ENCODE data around the gene RBPJ. TPM values are rescaled to one million over a fixed set of nuclear protein-coding genes. Genes with fewer than 3 reads are reported as not detected.
"Not testable (repeated sequence)": the region's sequence is repeated elsewhere in the genome, so short reads cannot be mapped to it uniquely, and the experiment has no call there.

Gene RBPJ
- total and polyA plus RNA-seq, 2 of the 8 experiments (the other 6 are each of a cell fraction or from before 2014, with no cell fraction given) = 65.5 to 217 TPM

- H4K5ac ChIP-seq (ENCODE audit: insufficient read length, low read depth, low read length); H3K27ac ChIP-seq (ENCODE audit: low read depth, low read length); H4K8ac ChIP-seq (ENCODE audit: extremely low read depth, insufficient read depth, low read length); H3K4ac ChIP-seq (replicated peaks; ENCODE audit: insufficient read length, low read depth, low read length); POLR2A ChIA-PET (ENCODE audit: partially characterized antibody); H2AFZ ChIP-seq (ENCODE audit: low read length); H3K18ac ChIP-seq (ENCODE audit: extremely low read depth, low read length); H2BK15ac ChIP-seq (ENCODE audit: low read length); H3K23ac ChIP-seq (ENCODE audit: insufficient read length); H2BK12ac ChIP-seq (ENCODE audit: low read depth, low read length); H3K27me3 ChIP-seq (replicated peaks in 1 of 4; ENCODE audit: control insufficient read depth in 3 of 4, extremely low read depth in 1 of 4, insufficient read depth in 3 of 4, low read length in 3 of 4); H2BK120ac ChIP-seq (replicated peaks; ENCODE audit: low read depth, low read length); H4K91ac ChIP-seq (replicated peaks; ENCODE audit: insufficient read length, low read length); H3K56ac ChIP-seq (replicated peaks; ENCODE audit: insufficient read length, low read depth, low read length); H2BK20ac ChIP-seq (ENCODE audit: low read length); H3K9me3 ChIP-seq (ENCODE audit: insufficient read depth in 2 of 2, low read depth in 1 of 2, low read length in 1 of 2); H3K79me1 ChIP-seq (ENCODE audit: low read depth, low read length); H2BK5ac ChIP-seq (ENCODE audit: low read depth, low read length); H3K23me2 ChIP-seq (ENCODE audit: low read depth, low read length); H3K36me3 ChIP-seq (ENCODE audit: control insufficient read depth in 2 of 4, insufficient read depth in 4 of 4, low read length in 3 of 4); H3K14ac ChIP-seq (ENCODE audit: insufficient read length); H2AK5ac ChIP-seq (ENCODE audit: low read depth, low read length); H3K9ac ChIP-seq (replicated peaks in 1 of 4; ENCODE audit: extremely low read depth in 1 of 4, low read depth in 3 of 4, low read length in 3 of 4); DNase-seq (ENCODE audit: low read depth in 1 of 2, low spot score in 2 of 2); FAIRE-seq: not testable (repeated sequence)
- peaks cover 42 to 100% of the 10 kb centered on the region in 2 experiments for H3K79me2 ChIP-seq (ENCODE audit: control insufficient read depth in 1 of 2, insufficient read depth in 2 of 2, low read length in 2 of 2)
- H3K4me1 ChIP-seq (replicated peaks in 1 of 4; ENCODE audit: control insufficient read depth in 3 of 4, insufficient read depth in 4 of 4, low read length in 3 of 4) = peaks cover 0 to 12% (median 5%) of the 10 kb centered on the region in 4 experiments; a peak in 4 of 7 replicates
- 57% methylated on average over 16 of the region's 32 CpGs; no CpG with 5 or more reads in 1 of the 2 experiments for WGBS, 2 experiments (ENCODE audit: extremely low coverage in 1 of 2, insufficient coverage in 1 of 2, insufficient read length in 1 of 2, insufficient replicate concordance in 2 of 2, low coverage in 1 of 2, low lambda C conversion rate in 2 of 2, missing lambda C conversion rate in 1 of 2)
- H4K20me1 ChIP-seq (replicated peaks in 1 of 2; ENCODE audit: control insufficient read depth in 1 of 2, insufficient read depth in 2 of 2, low read length in 2 of 2) = peaks cover 18 to 37% of the 10 kb centered on the region in 2 experiments
- CTCF ChIA-PET (ENCODE audit: partially characterized antibody) = interaction anchor here (1.3 to 3.2 kb wide), 2 partner anchors 29 kb away, joined by 6 to 18 read pairs; no protein-coding TSS in a partner anchor
- H3K4me3 ChIP-seq (ENCODE audit: extremely low read depth in 1 of 4, insufficient read depth in 2 of 4, low read depth in 3 of 4, low read length in 4 of 4) = peak overlapping the region in 1 of 4 experiments; percentile 25; a peak in 1 of 8 replicates
- H3K4me2 ChIP-seq (ENCODE audit: insufficient read depth in 1 of 2, low read depth in 2 of 2, low read length in 2 of 2) = peak overlapping the region in 1 of 2 experiments; percentile 33; a peak in 1 of 4 replicates
Observed at GRCh38 chr4:26359521-26359920, 38.7 kb downstream of the RBPJ start.

All from H1 (cell line).